ENCODE data around the gene TIPARP. TPM values are rescaled to one million over a fixed set of nuclear protein-coding genes. Genes with fewer than 3 reads are reported as not detected.

TIPARP gene
- total RNA-seq, 4 donors from 2014 or later, result 23.3 to 65.0 (median 31.2) TPM

DNA sequence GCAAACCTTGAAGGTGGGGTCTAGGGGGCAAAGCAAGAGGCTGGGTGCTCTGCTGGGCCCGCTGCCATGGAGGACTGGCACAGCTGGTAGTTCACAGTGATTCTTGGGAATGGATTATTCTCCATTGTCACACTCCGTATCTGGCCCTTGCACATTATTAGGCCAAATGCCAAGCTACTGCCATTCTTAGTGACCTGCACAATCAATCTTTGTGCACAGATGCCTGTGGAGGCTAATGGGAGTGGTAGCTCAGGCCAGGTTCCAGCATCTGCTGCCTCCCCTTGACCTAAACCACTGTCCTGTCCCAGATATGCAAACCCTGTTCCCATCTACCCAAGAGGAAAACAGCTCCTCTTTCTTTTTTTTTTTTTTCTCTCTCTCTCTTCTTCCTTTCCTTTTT lies 67.5 kb downstream of the TIPARP start:
- Histone ChIP-seq H3K27ac (no peak overlapping the region), H3K27me3 (no peaks in the 10 kb centered on the region), H3K9me3 (no peaks in the 10 kb centered on the region), H3K4me1 (no peaks in the 10 kb centered on the region), H3K36me3 (no peaks in the 10 kb centered on the region), H3K4me3 (replicated peaks in 1 of 3) (no peak overlapping the region)
- TF ChIP-seq, protein P1, sequence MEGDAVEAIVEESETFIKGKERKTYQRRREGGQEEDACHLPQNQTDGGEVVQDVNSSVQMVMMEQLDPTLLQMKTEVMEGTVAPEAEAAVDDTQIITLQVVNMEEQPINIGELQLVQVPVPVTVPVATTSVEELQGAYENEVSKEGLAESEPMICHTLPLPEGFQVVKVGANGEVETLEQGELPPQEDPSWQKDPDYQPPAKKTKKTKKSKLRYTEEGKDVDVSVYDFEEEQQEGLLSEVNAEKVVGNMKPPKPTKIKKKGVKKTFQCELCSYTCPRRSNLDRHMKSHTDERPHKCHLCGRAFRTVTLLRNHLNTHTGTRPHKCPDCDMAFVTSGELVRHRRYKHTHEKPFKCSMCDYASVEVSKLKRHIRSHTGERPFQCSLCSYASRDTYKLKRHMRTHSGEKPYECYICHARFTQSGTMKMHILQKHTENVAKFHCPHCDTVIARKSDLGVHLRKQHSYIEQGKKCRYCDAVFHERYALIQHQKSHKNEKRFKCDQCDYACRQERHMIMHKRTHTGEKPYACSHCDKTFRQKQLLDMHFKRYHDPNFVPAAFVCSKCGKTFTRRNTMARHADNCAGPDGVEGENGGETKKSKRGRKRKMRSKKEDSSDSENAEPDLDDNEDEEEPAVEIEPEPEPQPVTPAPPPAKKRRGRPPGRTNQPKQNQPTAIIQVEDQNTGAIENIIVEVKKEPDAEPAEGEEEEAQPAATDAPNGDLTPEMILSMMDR (IDR thresholded peaks at IDR 0.05), result no peak
- no peak for TF ChIP-seq POLR2A (IDR thresholded peaks at IDR 0.05)
- DNase-seq, result no peak
- intact Hi-C loops (cut with DNase I), result no loop called here
- 84 to 89% methylated on average over 2 of the region's 2 CpGs for WGBS, 2 donors

DNA sequence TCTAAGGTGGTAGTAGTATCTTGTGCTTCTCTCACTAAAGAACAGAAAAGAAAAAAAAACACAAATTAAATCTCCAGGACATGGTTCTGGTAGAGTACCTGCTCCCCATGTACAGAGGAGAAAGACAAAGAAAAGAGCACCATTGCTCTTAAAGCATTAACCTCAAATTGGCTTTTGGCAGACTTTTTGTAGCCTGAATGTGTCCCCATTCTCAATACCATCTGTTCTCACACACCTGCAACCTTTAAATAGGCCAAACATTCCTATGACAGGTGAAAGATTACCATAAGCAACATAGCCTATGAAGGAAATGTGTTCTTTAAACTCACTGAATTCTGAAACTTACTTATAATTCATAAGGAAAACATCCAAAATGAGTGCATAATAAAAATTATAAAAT lies 68.0 kb downstream of the TIPARP start:
- no peaks in the 10 kb centered on the region for H3K36me3 ChIP-seq
- H3K4me3 ChIP-seq (replicated peaks in 1 of 3), result no peak overlapping the region
- H3K9me3 ChIP-seq, result no peaks in the 10 kb centered on the region
- H3K4me1 ChIP-seq, result no peaks in the 10 kb centered on the region
- no peaks in the 10 kb centered on the region for H3K27me3 ChIP-seq
- intact Hi-C loops (cut with DNase I), result no loop called here
- no peak overlapping the region for H3K27ac ChIP-seq
- DNase-seq, result no peak
- no peak for TF ChIP-seq POLR2A (IDR thresholded peaks at IDR 0.05)
- TF ChIP-seq, protein P1 (IDR thresholded peaks at IDR 0.05), result no peak

DNA sequence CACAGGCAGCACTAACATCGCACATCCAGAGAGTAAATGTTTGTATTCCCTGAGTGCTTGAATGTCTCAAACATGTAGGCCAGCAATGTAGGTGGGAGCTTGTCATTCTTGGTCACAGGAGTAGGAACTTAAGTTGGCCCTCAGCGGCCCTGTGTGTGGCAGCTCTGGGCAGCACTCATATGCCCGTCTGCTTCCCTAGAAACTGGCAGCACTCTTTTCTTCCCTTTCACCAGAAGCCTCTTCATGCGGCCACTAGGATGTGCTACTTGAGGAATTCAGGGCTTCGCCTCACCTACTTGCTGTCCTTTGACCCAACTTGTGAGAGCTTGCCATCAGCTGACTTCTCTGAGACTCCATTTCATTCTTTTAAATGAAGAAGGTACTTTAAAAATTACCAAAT lies 69.5 kb downstream of the TIPARP start:
- H3K27me3 ChIP-seq, result no peaks in the 10 kb centered on the region
- intact Hi-C loops (cut with DNase I), result no loop called here
- H3K9me3 ChIP-seq, result no peaks in the 10 kb centered on the region
- no peaks in the 10 kb centered on the region for H3K36me3 ChIP-seq
- DNase-seq, result peak; percentile 65 to 82
- no peak for TF ChIP-seq POLR2A (IDR thresholded peaks at IDR 0.05)
- TF ChIP-seq, protein P1 (IDR thresholded peaks at IDR 0.05), result peak in 2 of 6 experiments; percentile 13 to 34
- no peak overlapping the region for H3K27ac ChIP-seq
- 37 to 45% methylated on average over 5 of the region's 5 CpGs for WGBS, 2 donors
- H3K4me1 ChIP-seq, result no peaks in the 10 kb centered on the region
- H3K4me3 ChIP-seq (replicated peaks in 1 of 3), result no peak overlapping the region

DNA sequence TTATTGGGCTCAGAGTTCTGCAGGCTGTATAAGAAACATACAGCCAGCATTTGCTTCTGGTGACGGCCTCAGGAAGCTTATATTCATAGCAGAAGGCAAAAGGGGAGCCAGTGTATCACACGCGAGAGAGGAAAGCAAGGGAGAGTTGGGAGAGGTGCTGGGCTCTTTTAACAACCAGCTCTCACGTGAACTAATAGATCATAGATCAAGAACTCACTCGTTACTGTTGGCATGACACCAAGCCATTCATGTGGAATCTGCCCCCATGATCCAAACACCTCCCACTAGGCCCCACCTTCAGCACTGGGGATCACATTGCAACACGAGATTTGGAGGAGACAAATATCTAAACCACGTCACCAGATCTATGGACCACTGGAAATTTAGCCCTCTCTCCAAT lies 70.2 kb downstream of the TIPARP start:
- Histone ChIP-seq H3K9me3 (no peaks in the 10 kb centered on the region), H3K36me3 (no peaks in the 10 kb centered on the region), H3K27me3 (no peaks in the 10 kb centered on the region), H3K27ac (no peak overlapping the region), H3K4me3 (replicated peaks in 1 of 3) (no peak overlapping the region), H3K4me1 (no peaks in the 10 kb centered on the region)
- TF ChIP-seq, protein P1 (IDR thresholded peaks at IDR 0.05), result no peak
- no peak for TF ChIP-seq POLR2A (IDR thresholded peaks at IDR 0.05)
- 83 to 88% methylated on average over 7 of the region's 7 CpGs for WGBS, 2 donors
- no peak for DNase-seq
- intact Hi-C loops (cut with DNase I), result no loop called here

DNA sequence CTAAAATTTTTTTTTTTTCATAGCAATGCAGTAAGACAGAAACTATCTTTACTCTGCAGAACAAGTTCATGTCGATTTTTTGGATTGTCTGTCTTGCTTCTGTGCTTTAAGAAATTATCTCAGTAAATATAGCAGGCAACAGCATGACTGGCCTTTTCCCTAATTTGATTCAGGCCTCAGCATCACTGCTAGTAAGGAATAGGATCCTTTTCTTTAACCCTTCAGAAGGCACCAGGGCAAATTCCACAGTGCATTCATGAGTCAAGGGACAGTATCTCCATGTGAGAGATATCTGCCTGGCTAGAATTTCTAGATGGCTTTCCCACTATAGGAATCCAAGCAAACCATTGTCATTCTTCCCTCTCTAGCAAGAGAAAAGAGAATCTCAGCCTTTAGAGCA lies 71.4 kb downstream of the TIPARP start:
- peaks cover 10 to 11% of the 10 kb centered on the region in 2 donors for H3K4me1 ChIP-seq
- H3K36me3 ChIP-seq, result no peaks in the 10 kb centered on the region
- WGBS, 2 donors, result 82 to 87% methylated on average over 1 of the region's 1 CpG
- no peak overlapping the region for H3K4me3 ChIP-seq (replicated peaks in 1 of 3)
- DNase-seq, result no peak
- H3K27me3 ChIP-seq, result no peaks in the 10 kb centered on the region
- H3K27ac ChIP-seq, result no peak overlapping the region
- TF ChIP-seq, protein P1 (IDR thresholded peaks at IDR 0.05), result no peak
- no peak for TF ChIP-seq POLR2A (IDR thresholded peaks at IDR 0.05)
- intact Hi-C loops (cut with DNase I), result no loop called here
- H3K9me3 ChIP-seq, result no peaks in the 10 kb centered on the region
